Ascending aorta (tissue), 2 donors: ENCODE data around the gene NUDT3. TPM values are rescaled to one million over a fixed set of nuclear protein-coding genes. Genes with fewer than 3 reads are reported as not detected.
"Not testable (repeated sequence)": the region's sequence is repeated elsewhere in the genome, so short reads cannot be mapped to it uniquely, and the experiment has no call there.

Experiments used
- DNase-seq, 2 donors: peaks; one replicate each; pipeline ENCODE4 v3.0.0-alpha.2; 2019; ENCODE audit warnings: low spot score in 2 of 2
- H3K27ac ChIP-seq, 2 donors: fragments of 200-600 bp; sonication (generic); one replicate each; pipeline ENCODE4 v1.5.1; 2016 to 2017; ENCODE audit warnings: mild to moderate bottlenecking in 1 of 2
- H3K27me3 ChIP-seq: fragments of 200-600 bp; sonication (generic); one replicate; pipeline ENCODE4 v1.5.1; 2017
- H3K36me3 ChIP-seq, 2 donors: fragments of 200-600 bp; sonication (generic); one replicate each; pipeline ENCODE4 v1.5.1; 2016
- H3K4me1 ChIP-seq, 2 donors: fragments of 200-600 bp; sonication (generic); one replicate each; pipeline ENCODE4 v1.5.1; 2016 to 2017; ENCODE audit warnings: mild to moderate bottlenecking in 1 of 2
- H3K4me3 ChIP-seq, 2 donors: fragments of 200-600 bp; sonication (generic); one replicate each; pipeline ENCODE4 v1.5.1; 2016 to 2017; ENCODE audit warnings: mild to moderate bottlenecking in 1 of 2
- H3K9me3 ChIP-seq, 2 donors: fragments of 200-600 bp; sonication (generic); one replicate each; pipeline ENCODE4 v1.5.1; 2016
- CTCF ChIP-seq, 3 experiments: fragments of 200-600 bp in 2 of 3; fragments of 450-650 bp in 1 of 3; sonication (generic) in 2 of 3; IDR thresholded peaks; one replicate each; pipeline ENCODE4 v1.5.1; 2016 to 2019; ENCODE audit warnings: antibody characterized with exemption in 3 of 3, mild to moderate bottlenecking in 1 of 3, moderate library complexity in 1 of 3
- intact Hi-C: fragments of 100-400 bp; cut with DNase I; formaldehyde crosslinking; loops from one replicate; pipeline ENCODE4 v1.15.1; 2023
- total RNA-seq: library from RNA; depleted of rRNA; stranded (reverse); fragments of >200 nt; gene quantifications from one replicate; pipeline ENCODE4 v1.1.0, GENCODE V29; 2016

The NUDT3 gene
- total RNA-seq, 1 donor from 2014 or later, result 18.8 TPM

GRCh38 chr6:34412643-34413214 lies 20.3 kb upstream of the NUDT3 start:
- H3K4me3 ChIP-seq, result no peak overlapping the region
- H3K27ac ChIP-seq, result no peak overlapping the region
- no peak for TF ChIP-seq CTCF (IDR thresholded peaks at IDR 0.05)
- H3K9me3 ChIP-seq, result no peaks in the 10 kb centered on the region
- DNase-seq, result no peak
- H3K4me1 ChIP-seq, result peaks cover 4 to 8% of the 10 kb centered on the region in 2 donors
- intact Hi-C loops, result no loop called here
- H3K36me3 ChIP-seq, result peaks cover 14 to 17% of the 10 kb centered on the region in 2 donors
- no peaks in the 10 kb centered on the region for H3K27me3 ChIP-seq

- TF ChIP-seq CTCF (IDR thresholded peaks at IDR 0.05), result no peak
- Histone ChIP-seq H3K4me3 (no peak overlapping the region), H3K4me1 (peaks cover 4 to 8% of the 10 kb centered on the region in 2 donors), H3K27me3 (no peaks in the 10 kb centered on the region), H3K9me3 (no peaks in the 10 kb centered on the region), H3K36me3 (peaks cover 7 to 10% of the 10 kb centered on the region in 2 donors), H3K27ac (no peak overlapping the region)
- intact Hi-C loops, result no loop called here
- DNase-seq, result no peak
Observed at GRCh38 chr6:34412016-34412415, 19.5 kb upstream of the NUDT3 start.

- intact Hi-C loops, H3K9me3 ChIP-seq, H3K36me3 ChIP-seq, DNase-seq, H3K27ac ChIP-seq, H3K27me3 ChIP-seq, H3K4me3 ChIP-seq, H3K4me1 ChIP-seq: not testable (repeated sequence)
Observed at GRCh38 chr6:34407915-34408314, 15.4 kb upstream of the NUDT3 start.

- intact Hi-C loops, result no loop called here
- Histone ChIP-seq H3K36me3 (no peaks in the 10 kb centered on the region), H3K4me3 (no peak overlapping the region), H3K27me3 (no peaks in the 10 kb centered on the region), H3K4me1 (peaks cover 0 to 13% of the 10 kb centered on the region in 2 donors), H3K9me3 (no peaks in the 10 kb centered on the region), H3K27ac (no peak overlapping the region)
- DNase-seq, result no peak
- no peak for TF ChIP-seq CTCF (IDR thresholded peaks at IDR 0.05)
Observed at GRCh38 chr6:34396518-34396917, 4.0 kb upstream of the NUDT3 start.

- intact Hi-C loops, result loop anchor here (2.0 kb wide), 2 partner anchors 21 to 31 kb away; no protein-coding TSS in a partner anchor
- no peaks in the 10 kb centered on the region for H3K9me3 ChIP-seq
- no peak for TF ChIP-seq CTCF (IDR thresholded peaks at IDR 0.05)
- H3K27me3 ChIP-seq, result no peaks in the 10 kb centered on the region
- H3K36me3 ChIP-seq, result no peaks in the 10 kb centered on the region
- H3K4me3 ChIP-seq, result no peak overlapping the region
- peaks cover 0 to 13% of the 10 kb centered on the region in 2 donors for H3K4me1 ChIP-seq
- DNase-seq, result no peak
- no peak overlapping the region for H3K27ac ChIP-seq
Observed at GRCh38 chr6:34393966-34394305, 1.5 kb upstream of the NUDT3 start.

- H3K27ac ChIP-seq, result peak overlapping the region; percentile 90 to 93
- peak overlapping the region; percentile 82 to 87 for H3K4me3 ChIP-seq
- intact Hi-C loops, result loop anchor here (2.0 kb wide), 2 partner anchors 21 to 31 kb away; no protein-coding TSS in a partner anchor
- TF ChIP-seq CTCF (IDR thresholded peaks at IDR 0.05), result no peak
- no peaks in the 10 kb centered on the region for H3K27me3 ChIP-seq
- peaks cover 0 to 13% of the 10 kb centered on the region in 2 donors for H3K4me1 ChIP-seq
- H3K36me3 ChIP-seq, result no peaks in the 10 kb centered on the region
- H3K9me3 ChIP-seq, result no peaks in the 10 kb centered on the region
- DNase-seq, result no peak
Observed at GRCh38 chr6:34393191-34393965, 909 bp upstream of the NUDT3 start.
